Measurements from ENCODE around the gene TRAPPC6A.

TRAPPC6A gene

GRCh38 chr19:45177817-45178261 lies at the start of gene TRAPPC6A:
TSS of gene TRAPPC6A (minus strand) at chr19:45178237. CDS start at chr19:45178218, 19 bp downstream.
- DNase-seq (ENCODE audit: low spot score), result peak; percentile 18

GRCh38 chr19:45224645-45225044 lies 46.6 kb upstream of the TRAPPC6A start:
- DNase-seq (ENCODE audit: low spot score), result no peak

- no peak for DNase-seq (ENCODE audit: low spot score)
Observed at GRCh38 chr19:45223879-45224278, 45.8 kb upstream of the TRAPPC6A start.

GRCh38 chr19:45222724-45223123 lies 44.7 kb upstream of the TRAPPC6A start:
- DNase-seq (ENCODE audit: low spot score), result no peak

GRCh38 chr19:45218911-45219743 lies 41.1 kb upstream of the TRAPPC6A start:
- DNase-seq (ENCODE audit: low spot score), result no peak

- DNase-seq (ENCODE audit: low spot score), result no peak
Observed at GRCh38 chr19:45218426-45218825, 40.4 kb upstream of the TRAPPC6A start.

- no peak for DNase-seq (ENCODE audit: low spot score)
Observed at GRCh38 chr19:45217957-45218334, 39.9 kb upstream of the TRAPPC6A start.

GRCh38 chr19:45217193-45217956 lies 39.3 kb upstream of the TRAPPC6A start:
- DNase-seq (ENCODE audit: low spot score), result no peak

GRCh38 chr19:45216667-45217066 lies 38.6 kb upstream of the TRAPPC6A start:
- DNase-seq (ENCODE audit: low spot score), result no peak

GRCh38 chr19:45215391-45216191 lies 37.6 kb upstream of the TRAPPC6A start:
- DNase-seq (ENCODE audit: low spot score), result no peak

- no peak for DNase-seq (ENCODE audit: low spot score)
Observed at GRCh38 chr19:45213031-45213430, 35.0 kb upstream of the TRAPPC6A start.

GRCh38 chr19:45211751-45212381 lies 33.8 kb upstream of the TRAPPC6A start:
- no peak for DNase-seq (ENCODE audit: low spot score)

GRCh38 chr19:45206328-45206727 lies 28.3 kb upstream of the TRAPPC6A start:
- DNase-seq (ENCODE audit: low spot score), result no peak

GRCh38 chr19:45205810-45206209 lies 27.8 kb upstream of the TRAPPC6A start:
- DNase-seq (ENCODE audit: low spot score), result no peak

- DNase-seq (ENCODE audit: low spot score), result no peak
Observed at GRCh38 chr19:45202637-45203036, 24.6 kb upstream of the TRAPPC6A start.

GRCh38 chr19:45200568-45200967 lies 22.5 kb upstream of the TRAPPC6A start:
- DNase-seq (ENCODE audit: low spot score), result no peak

GRCh38 chr19:45195764-45196163 lies 17.7 kb upstream of the TRAPPC6A start:
- DNase-seq (ENCODE audit: low spot score), result no peak

- no peak for DNase-seq (ENCODE audit: low spot score)
Observed at GRCh38 chr19:45191375-45191774, 13.3 kb upstream of the TRAPPC6A start.

- no peak for DNase-seq (ENCODE audit: low spot score)
Observed at GRCh38 chr19:45189971-45190370, 11.9 kb upstream of the TRAPPC6A start.

GRCh38 chr19:45187421-45188100 lies 9.5 kb upstream of the TRAPPC6A start:
- peak; percentile 46 for DNase-seq (ENCODE audit: low spot score)
